ENCODE data around the gene SLC35A3.

GRCh38 chr1:99978218-99978617 is 8.4 kb downstream of the SLC35A3 start:
- TF ChIP-seq, protein P1, sequence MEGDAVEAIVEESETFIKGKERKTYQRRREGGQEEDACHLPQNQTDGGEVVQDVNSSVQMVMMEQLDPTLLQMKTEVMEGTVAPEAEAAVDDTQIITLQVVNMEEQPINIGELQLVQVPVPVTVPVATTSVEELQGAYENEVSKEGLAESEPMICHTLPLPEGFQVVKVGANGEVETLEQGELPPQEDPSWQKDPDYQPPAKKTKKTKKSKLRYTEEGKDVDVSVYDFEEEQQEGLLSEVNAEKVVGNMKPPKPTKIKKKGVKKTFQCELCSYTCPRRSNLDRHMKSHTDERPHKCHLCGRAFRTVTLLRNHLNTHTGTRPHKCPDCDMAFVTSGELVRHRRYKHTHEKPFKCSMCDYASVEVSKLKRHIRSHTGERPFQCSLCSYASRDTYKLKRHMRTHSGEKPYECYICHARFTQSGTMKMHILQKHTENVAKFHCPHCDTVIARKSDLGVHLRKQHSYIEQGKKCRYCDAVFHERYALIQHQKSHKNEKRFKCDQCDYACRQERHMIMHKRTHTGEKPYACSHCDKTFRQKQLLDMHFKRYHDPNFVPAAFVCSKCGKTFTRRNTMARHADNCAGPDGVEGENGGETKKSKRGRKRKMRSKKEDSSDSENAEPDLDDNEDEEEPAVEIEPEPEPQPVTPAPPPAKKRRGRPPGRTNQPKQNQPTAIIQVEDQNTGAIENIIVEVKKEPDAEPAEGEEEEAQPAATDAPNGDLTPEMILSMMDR (IDR thresholded peaks at IDR 0.05 in 2 of 3, conservative IDR thresholded peaks at IDR 0.05 in 1 of 3; ENCODE audit: control insufficient read depth in 2 of 3, extremely low read depth in 1 of 3, insufficient read depth in 1 of 3, low read depth in 3 of 3, low read length in 3 of 3), result no peak
- TF ChIP-seq TCF7 (IDR thresholded peaks at IDR 0.05; ENCODE audit: borderline replicate concordance) (no peak), SUZ12 (IDR thresholded peaks at IDR 0.05; ENCODE audit: unreplicated experiment) (no peak), HDAC6 (IDR thresholded peaks at IDR 0.05; ENCODE audit: unreplicated experiment) (no peak), POLR2A (IDR thresholded peaks at IDR 0.05; ENCODE audit: low read depth, low read length) (no peak), YY1 (IDR thresholded peaks at IDR 0.05; ENCODE audit: low read depth, low read length) (no peak)
- TF ChIP-seq, protein P2, sequence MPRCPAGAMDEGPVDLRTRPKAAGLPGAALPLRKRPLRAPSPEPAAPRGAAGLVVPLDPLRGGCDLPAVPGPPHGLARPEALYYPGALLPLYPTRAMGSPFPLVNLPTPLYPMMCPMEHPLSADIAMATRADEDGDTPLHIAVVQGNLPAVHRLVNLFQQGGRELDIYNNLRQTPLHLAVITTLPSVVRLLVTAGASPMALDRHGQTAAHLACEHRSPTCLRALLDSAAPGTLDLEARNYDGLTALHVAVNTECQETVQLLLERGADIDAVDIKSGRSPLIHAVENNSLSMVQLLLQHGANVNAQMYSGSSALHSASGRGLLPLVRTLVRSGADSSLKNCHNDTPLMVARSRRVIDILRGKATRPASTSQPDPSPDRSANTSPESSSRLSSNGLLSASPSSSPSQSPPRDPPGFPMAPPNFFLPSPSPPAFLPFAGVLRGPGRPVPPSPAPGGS (IDR thresholded peaks at IDR 0.05; ENCODE audit: borderline replicate concordance, insufficient read depth, low read depth, low read length, poor library complexity, severe bottlenecking), result no peak
